ENCODE results near the gene NSMCE3.
"Not testable (repeated sequence)": the region's sequence is repeated elsewhere in the genome, so short reads cannot be mapped to it uniquely, and the experiment has no call there.

NSMCE3 gene

GRCh38 chr15:29270169-29270955 is 740 bp upstream of the NSMCE3 start:
- DNase-seq (ENCODE audit: low read depth in 2 of 2): no peak

DNA sequence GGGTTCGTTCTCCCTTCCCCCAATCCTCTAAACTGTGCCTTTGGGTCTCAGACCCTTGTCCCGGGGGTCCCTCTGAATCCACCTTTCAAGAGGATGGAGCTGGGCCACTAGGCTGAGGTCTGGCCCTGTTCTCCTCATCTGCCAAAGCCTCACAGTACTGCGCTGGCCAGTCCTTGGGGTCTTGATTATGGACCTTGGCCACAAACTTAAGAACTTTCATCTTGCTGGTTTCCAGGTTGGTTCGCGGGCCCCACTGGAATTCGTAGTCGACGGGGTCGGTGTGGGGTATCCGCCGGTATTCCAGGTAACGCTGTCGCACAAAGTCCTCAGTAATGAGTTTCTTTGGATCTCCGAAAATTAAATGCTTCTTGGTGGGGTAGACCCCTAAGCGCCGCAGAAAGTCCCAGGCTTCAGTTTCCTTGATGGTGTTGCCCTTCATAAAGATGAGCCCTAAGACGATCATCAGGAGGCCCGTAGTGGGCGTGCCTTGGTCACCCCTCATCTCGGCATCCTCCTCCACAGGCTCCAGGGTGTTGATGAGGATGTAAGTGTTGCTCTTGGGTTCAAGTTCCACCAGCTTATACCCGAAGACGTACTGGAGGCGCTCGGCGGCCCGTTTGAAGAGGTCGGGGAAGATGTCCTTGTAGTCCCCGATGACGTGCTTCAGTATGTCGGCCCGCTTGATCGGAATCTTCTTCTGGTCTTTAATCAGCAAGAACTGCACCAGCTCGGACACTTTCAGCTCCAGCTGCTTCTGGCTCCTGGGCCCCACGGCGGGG is 727 bp downstream of the NSMCE3 start:
- DNase-seq (ENCODE audit: low read depth in 2 of 2): peak; percentile 20 to 28

- DNase-seq (ENCODE audit: low read depth in 2 of 2): no peak
Observed at GRCh38 chr15:29266052-29266582, 3.5 kb downstream of the NSMCE3 start.

- DNase-seq (ENCODE audit: low read depth in 2 of 2): no peak
Observed at GRCh38 chr15:29263289-29263688, 6.3 kb downstream of the NSMCE3 start.

DNA sequence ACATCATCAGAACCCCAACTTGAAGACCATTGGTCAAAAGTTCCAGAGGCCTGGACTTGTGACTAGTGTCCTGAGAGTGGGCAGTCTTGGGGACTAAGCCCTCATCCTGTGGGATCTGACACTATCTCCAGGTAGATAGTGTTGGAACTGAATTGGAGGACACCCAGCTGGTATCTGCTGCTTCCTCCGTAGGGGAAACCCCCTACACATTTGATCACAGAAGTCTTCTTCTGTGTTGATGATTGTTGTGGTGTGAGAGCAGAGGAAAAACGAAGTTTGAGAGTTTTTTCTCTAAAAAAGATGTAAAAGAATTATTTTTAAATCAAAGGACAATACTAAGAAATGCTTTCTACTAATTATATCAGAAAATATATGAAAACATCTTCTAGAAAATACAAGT is 6.9 kb downstream of the NSMCE3 start:
- no peak for DNase-seq (ENCODE audit: low read depth in 2 of 2)

DNA sequence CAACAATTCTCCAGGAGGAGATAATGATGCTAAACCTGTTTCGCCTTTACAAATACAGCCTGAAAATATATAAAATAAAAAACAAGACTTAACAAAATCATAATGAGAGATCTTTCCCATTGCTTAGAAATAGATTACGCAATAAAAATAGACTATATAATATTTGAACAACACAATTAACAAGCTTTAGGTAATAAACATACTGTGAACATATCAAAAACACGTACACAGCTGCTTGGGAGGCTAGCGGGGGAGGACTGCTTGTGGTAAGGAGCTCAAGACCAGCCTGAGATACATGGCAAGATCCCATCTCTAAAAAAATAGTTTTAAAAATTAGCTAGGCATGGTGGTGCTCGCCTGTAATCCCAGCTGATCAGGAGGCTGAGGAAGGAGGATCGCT is 8.7 kb downstream of the NSMCE3 start:
- no peak for DNase-seq (ENCODE audit: low read depth in 2 of 2)

- no peak for DNase-seq (ENCODE audit: low read depth in 2 of 2)
Observed at GRCh38 chr15:29259233-29259632, 10.4 kb downstream of the NSMCE3 start.

GRCh38 chr15:29252234-29252633 is 17.4 kb downstream of the NSMCE3 start:
- DNase-seq (ENCODE audit: low read depth in 2 of 2): no peak

GRCh38 chr15:29244544-29244943 is 25.1 kb downstream of the NSMCE3 start:
- no peak for DNase-seq (ENCODE audit: low read depth in 2 of 2)

DNA sequence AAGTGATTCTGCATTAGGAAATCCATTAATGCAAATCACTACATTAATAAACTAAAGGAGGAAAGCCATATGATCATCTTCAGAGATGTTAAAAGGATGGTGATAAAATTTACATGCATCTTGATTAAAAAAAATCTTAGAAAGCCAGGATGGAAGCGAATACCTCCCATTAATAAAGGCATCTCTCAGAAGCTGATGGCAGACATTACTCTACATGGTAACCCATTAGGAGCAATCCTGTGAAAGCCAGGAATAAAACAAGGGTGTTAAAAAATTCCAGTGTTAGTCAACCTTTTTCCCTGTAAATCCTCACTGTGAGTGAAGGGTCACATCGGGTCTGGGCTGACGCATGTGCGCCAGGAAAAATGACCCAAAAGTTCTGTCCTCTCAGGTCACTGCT is 25.5 kb downstream of the NSMCE3 start:
- DNase-seq (ENCODE audit: low read depth in 2 of 2): no peak

GRCh38 chr15:29242456-29243242 is 27.0 kb downstream of the NSMCE3 start:
- no peak for DNase-seq (ENCODE audit: low read depth in 2 of 2)

- DNase-seq (ENCODE audit: low read depth in 2 of 2): no peak
Observed at GRCh38 chr15:29241207-29241606, 28.4 kb downstream of the NSMCE3 start.

GRCh38 chr15:29239395-29239794 is 30.2 kb downstream of the NSMCE3 start:
- no peak for DNase-seq (ENCODE audit: low read depth in 2 of 2)

- no peak for DNase-seq (ENCODE audit: low read depth in 2 of 2)
Observed at GRCh38 chr15:29233566-29233965, 36.1 kb downstream of the NSMCE3 start.

- DNase-seq (ENCODE audit: low read depth in 2 of 2): no peak
Observed at GRCh38 chr15:29226436-29227208, 43.0 kb downstream of the NSMCE3 start.

GRCh38 chr15:29225534-29226234 is 43.9 kb downstream of the NSMCE3 start:
- no peak for DNase-seq (ENCODE audit: low read depth in 2 of 2)

- DNase-seq (ENCODE audit: low read depth in 2 of 2): not testable (repeated sequence)
Observed at GRCh38 chr15:29224987-29225363, 44.6 kb downstream of the NSMCE3 start.

DNA sequence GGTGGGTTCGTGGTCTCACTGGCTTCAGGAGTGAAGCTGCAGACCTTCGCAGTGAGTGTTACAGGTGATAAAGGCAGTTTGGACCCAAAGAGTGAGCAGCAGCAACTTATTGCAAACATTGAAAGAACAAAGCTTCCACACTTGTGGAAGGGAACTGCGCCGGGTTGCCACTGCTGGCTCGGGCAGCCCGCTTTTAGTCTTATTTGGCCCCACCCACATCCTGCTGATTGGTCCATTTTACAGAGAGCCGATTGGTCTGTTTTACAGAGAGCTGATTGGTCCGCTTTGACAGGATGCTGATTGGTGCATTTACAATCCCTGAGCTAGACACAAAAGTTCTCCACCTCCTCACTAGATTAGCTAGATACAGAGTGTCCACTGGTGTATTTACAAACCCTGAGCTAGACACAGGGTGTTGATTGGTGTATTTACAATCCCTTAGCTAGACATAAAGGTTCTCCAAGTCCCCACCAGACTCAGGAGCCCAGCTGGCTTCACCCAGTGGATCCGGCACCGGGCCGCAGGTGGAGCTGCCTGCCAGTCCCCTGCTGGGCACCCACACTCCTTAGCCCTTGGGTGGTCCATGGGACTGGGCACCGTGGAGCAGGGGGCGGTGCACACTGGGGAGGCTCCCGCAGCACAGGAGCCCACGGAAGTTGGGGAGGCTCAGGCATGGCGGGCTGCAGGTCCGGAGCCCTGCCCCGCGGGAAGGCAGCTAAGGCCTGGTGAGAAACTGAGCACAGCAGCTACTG is 45.2 kb downstream of the NSMCE3 start:
- not testable (repeated sequence) for DNase-seq (ENCODE audit: low read depth in 2 of 2)

GRCh38 chr15:29223640-29224039 is 46.0 kb downstream of the NSMCE3 start:
- DNase-seq (ENCODE audit: low read depth in 2 of 2): no peak
